ENCODE data around the gene ENAH. TPM values are rescaled to one million over a fixed set of nuclear protein-coding genes. Genes with fewer than 3 reads are reported as not detected.
"Not testable (repeated sequence)": the region's sequence is repeated elsewhere in the genome, so short reads cannot be mapped to it uniquely, and the experiment has no call there.

ENAH gene
- total RNA-seq, 1 donor from 2014 or later: 265 TPM

DNA sequence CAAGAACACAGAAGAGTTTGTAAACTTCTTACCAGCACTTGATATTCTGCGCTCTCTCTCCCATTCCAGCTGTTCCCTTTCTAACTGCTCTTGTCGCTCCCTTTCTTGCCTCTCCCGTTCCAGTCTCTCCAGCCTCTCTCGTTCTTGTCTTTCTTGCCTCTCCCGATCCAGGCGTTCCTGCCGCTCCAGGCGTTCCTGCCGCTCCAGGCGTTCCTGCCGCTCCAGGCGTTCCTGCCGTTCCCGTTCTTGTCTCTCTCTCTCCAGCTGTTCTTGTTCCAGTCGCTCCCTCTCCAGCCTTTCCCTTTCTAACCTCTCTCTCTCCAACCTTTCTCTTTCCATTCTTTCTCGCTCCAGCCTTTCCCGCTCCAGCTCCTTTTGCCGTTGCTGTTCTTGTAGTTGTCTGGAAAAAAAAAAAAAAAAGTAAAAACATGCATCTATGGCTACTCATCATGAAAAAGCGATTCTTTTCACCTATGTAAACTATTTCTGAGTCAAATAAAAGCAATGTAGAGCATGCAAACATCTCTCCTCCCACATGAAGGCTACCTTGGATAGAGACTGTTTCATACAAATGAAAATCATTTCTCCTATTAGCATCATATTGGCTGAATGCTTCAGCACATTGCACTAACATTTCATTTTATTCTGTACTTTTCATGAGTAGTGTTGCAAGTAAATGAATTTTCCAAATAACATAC lies 133.6 kb downstream of the ENAH start:
- Mint-ChIP-seq H3K4me3 (ENCODE audit: unreplicated experiment) (no peak overlapping the region), H3K27me3 (ENCODE audit: unreplicated experiment) (peaks cover 6% of the 10 kb centered on the region), H3K9me3 (ENCODE audit: unreplicated experiment) (peaks cover 3% of the 10 kb centered on the region), H3K27ac (ENCODE audit: unreplicated experiment) (peak overlapping the region; percentile 40), H3K4me1 (ENCODE audit: low read depth, unreplicated experiment) (peaks cover 16% of the 10 kb centered on the region), H3K36me3 (ENCODE audit: unreplicated experiment) (peaks cover 4% of the 10 kb centered on the region)
- no peak for TF ChIP-seq CTCF (IDR thresholded peaks at IDR 0.05; ENCODE audit: partially characterized antibody, unreplicated experiment)
- DNase-seq: no peak

GRCh38 chr1:225517697-225518096 lies 135.2 kb downstream of the ENAH start:
- peaks cover 3% of the 10 kb centered on the region for H3K9me3 Mint-ChIP-seq (ENCODE audit: unreplicated experiment)
- H3K36me3 Mint-ChIP-seq (ENCODE audit: unreplicated experiment): peaks cover 4% of the 10 kb centered on the region
- no peak for DNase-seq
- TF ChIP-seq CTCF (IDR thresholded peaks at IDR 0.05; ENCODE audit: partially characterized antibody, unreplicated experiment): no peak
- H3K27me3 Mint-ChIP-seq (ENCODE audit: unreplicated experiment): peaks cover 6% of the 10 kb centered on the region
- peaks cover 10% of the 10 kb centered on the region for H3K4me1 Mint-ChIP-seq (ENCODE audit: low read depth, unreplicated experiment)
- no peak overlapping the region for H3K27ac Mint-ChIP-seq (ENCODE audit: unreplicated experiment)
- H3K4me3 Mint-ChIP-seq (ENCODE audit: unreplicated experiment): no peak overlapping the region

DNA sequence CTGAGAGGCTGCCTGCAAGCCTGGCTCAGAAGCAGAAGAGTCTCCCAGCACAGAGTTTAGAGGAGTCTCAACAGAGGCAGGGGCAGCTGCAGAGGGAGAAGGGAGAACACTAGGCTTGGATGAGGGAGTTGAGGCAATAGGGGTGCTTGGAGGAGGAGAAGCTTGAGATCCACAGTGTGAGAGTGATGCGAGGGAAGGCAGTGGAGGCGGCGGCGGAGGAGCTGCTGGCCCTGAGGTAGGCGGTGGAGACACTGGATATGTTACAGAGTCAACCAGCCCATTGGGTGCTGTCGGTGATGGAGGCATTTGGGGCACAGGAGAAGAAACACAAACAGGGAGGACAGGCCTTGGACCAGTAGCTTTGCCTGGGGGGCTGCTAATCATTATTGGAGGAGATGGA lies 135.7 kb downstream of the ENAH start:
- no peak for TF ChIP-seq CTCF (IDR thresholded peaks at IDR 0.05; ENCODE audit: partially characterized antibody, unreplicated experiment)
- Mint-ChIP-seq H3K27ac (ENCODE audit: unreplicated experiment) (peak overlapping the region; percentile 72), H3K4me3 (ENCODE audit: unreplicated experiment) (no peak overlapping the region), H3K36me3 (ENCODE audit: unreplicated experiment) (peaks cover 4% of the 10 kb centered on the region), H3K4me1 (ENCODE audit: low read depth, unreplicated experiment) (peaks cover 10% of the 10 kb centered on the region), H3K9me3 (ENCODE audit: unreplicated experiment) (peaks cover 3% of the 10 kb centered on the region), H3K27me3 (ENCODE audit: unreplicated experiment) (peaks cover 6% of the 10 kb centered on the region)
- DNase-seq: no peak

GRCh38 chr1:225514671-225515081 lies 138.2 kb downstream of the ENAH start:
- peaks cover 4% of the 10 kb centered on the region for H3K36me3 Mint-ChIP-seq (ENCODE audit: unreplicated experiment)
- no peak overlapping the region for H3K4me3 Mint-ChIP-seq (ENCODE audit: unreplicated experiment)
- no peak overlapping the region for H3K27ac Mint-ChIP-seq (ENCODE audit: unreplicated experiment)
- H3K9me3 Mint-ChIP-seq (ENCODE audit: unreplicated experiment): peaks cover 3% of the 10 kb centered on the region
- TF ChIP-seq CTCF (IDR thresholded peaks at IDR 0.05; ENCODE audit: partially characterized antibody, unreplicated experiment): no peak
- H3K27me3 Mint-ChIP-seq (ENCODE audit: unreplicated experiment): peaks cover 6% of the 10 kb centered on the region
- H3K4me1 Mint-ChIP-seq (ENCODE audit: low read depth, unreplicated experiment): peaks cover 10% of the 10 kb centered on the region
- DNase-seq: peak; percentile 28

DNA sequence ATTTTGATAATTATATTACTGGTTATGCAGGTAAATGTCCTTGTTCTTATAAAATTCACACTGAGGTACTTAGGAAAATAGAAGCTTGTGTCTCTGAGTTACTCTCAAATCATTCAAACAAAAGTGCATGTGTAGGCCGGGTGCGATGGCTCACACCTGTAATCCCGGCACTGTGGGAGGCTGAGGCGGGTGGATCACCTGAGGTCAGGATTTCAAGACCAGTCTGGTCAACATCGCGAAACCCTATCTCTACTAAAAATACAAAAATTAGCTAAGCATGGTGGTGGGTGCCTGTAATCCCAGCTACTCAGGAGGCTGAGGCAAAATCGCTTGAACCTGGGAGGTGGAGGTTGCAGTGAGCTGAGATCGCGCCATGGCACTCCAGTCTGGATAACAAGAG lies 139.3 kb downstream of the ENAH start:
- not testable (repeated sequence) for H3K9me3 Mint-ChIP-seq (ENCODE audit: unreplicated experiment); H3K36me3 Mint-ChIP-seq (ENCODE audit: unreplicated experiment); H3K4me1 Mint-ChIP-seq (ENCODE audit: low read depth, unreplicated experiment); DNase-seq; H3K27ac Mint-ChIP-seq (ENCODE audit: unreplicated experiment); H3K4me3 Mint-ChIP-seq (ENCODE audit: unreplicated experiment); H3K27me3 Mint-ChIP-seq (ENCODE audit: unreplicated experiment)

Data from glutamatergic neuron (in vitro differentiated cells).